CD4-positive, alpha-beta T cell treated with Interleukin-6 for 4 hours (primary cell): ENCODE results near the gene MRGPRE.

ENCODE experiments used
- DNase-seq: peaks from one replicate; pipeline ENCODE4 v3.0.0-alpha.2; 2020; ENCODE audit warnings: mixed read lengths

MRGPRE gene

GRCh38 chr11:3213659-3214419 lies 18.4 kb downstream of the MRGPRE start:
- DNase-seq: no peak

GRCh38 chr11:3208272-3208671 lies 23.9 kb downstream of the MRGPRE start:
- no peak for DNase-seq

- no peak for DNase-seq
Measured at GRCh38 chr11:3207526-3208189, 24.6 kb downstream of the MRGPRE start.

- no peak for DNase-seq
Measured at GRCh38 chr11:3206922-3207204, 25.4 kb downstream of the MRGPRE start.

GRCh38 chr11:3206156-3206921 lies 25.9 kb downstream of the MRGPRE start:
- no peak for DNase-seq

- no peak for DNase-seq
Measured at GRCh38 chr11:3205261-3206155, 26.7 kb downstream of the MRGPRE start.

- no peak for DNase-seq
Measured at GRCh38 chr11:3204141-3205015, 27.8 kb downstream of the MRGPRE start.

- no peak for DNase-seq
Measured at GRCh38 chr11:3203221-3204043, 28.8 kb downstream of the MRGPRE start.

- DNase-seq: no peak
Measured at GRCh38 chr11:3202759-3203158, 29.5 kb downstream of the MRGPRE start.

GRCh38 chr11:3202305-3202704 lies 29.9 kb downstream of the MRGPRE start:
- no peak for DNase-seq

GRCh38 chr11:3201677-3202181 lies 30.5 kb downstream of the MRGPRE start:
- DNase-seq: no peak

- no peak for DNase-seq
Measured at GRCh38 chr11:3201112-3201581, 31.1 kb downstream of the MRGPRE start.

- DNase-seq: no peak
Measured at GRCh38 chr11:3200388-3201111, 31.7 kb downstream of the MRGPRE start.

GRCh38 chr11:3199537-3200295 lies 32.5 kb downstream of the MRGPRE start:
- no peak for DNase-seq

GRCh38 chr11:3198815-3199214 lies 33.4 kb downstream of the MRGPRE start:
- DNase-seq: no peak

GRCh38 chr11:3197878-3198528 lies 34.2 kb downstream of the MRGPRE start:
- no peak for DNase-seq

- DNase-seq: no peak
Measured at GRCh38 chr11:3197044-3197695, 35.0 kb downstream of the MRGPRE start.
